Effector CD8-positive, alpha-beta T cell (primary cell): ENCODE data around the gene MAP3K14.
A peak's percentile ranks its signal among the peaks of the same experiment; 100 is the strongest.

Experiments
- DNase-seq: peaks from one replicate; lab custom pipeline; 2025; lab: John Stamatoyannopoulos, UW

MAP3K14 gene

GRCh38 chr17:45223539-45224528 lies 93.0 kb downstream of the MAP3K14 start:
- DNase-seq, result no peak

- DNase-seq, result no peak
Measured at GRCh38 chr17:45222996-45223538, 93.8 kb downstream of the MAP3K14 start.

GRCh38 chr17:45222289-45222995 lies 94.4 kb downstream of the MAP3K14 start:
- peak; percentile 23 for DNase-seq

GRCh38 chr17:45222014-45222288 lies 94.9 kb downstream of the MAP3K14 start:
- no peak for DNase-seq

- DNase-seq, result peak; percentile 19
Measured at GRCh38 chr17:45221081-45222013, 95.5 kb downstream of the MAP3K14 start, which contains the start of gene FMNL1. Gene FMNL1 (plus strand): TSS chr17:45221885. CDS start chr17:45222125, 240 bp downstream.

- no peak for DNase-seq
Measured at GRCh38 chr17:45220079-45220478, 96.7 kb downstream of the MAP3K14 start.

GRCh38 chr17:45218895-45219661 lies 97.7 kb downstream of the MAP3K14 start:
- DNase-seq, result peak; percentile 92
